Measurements from ENCODE around the gene EHMT1.

DNA sequence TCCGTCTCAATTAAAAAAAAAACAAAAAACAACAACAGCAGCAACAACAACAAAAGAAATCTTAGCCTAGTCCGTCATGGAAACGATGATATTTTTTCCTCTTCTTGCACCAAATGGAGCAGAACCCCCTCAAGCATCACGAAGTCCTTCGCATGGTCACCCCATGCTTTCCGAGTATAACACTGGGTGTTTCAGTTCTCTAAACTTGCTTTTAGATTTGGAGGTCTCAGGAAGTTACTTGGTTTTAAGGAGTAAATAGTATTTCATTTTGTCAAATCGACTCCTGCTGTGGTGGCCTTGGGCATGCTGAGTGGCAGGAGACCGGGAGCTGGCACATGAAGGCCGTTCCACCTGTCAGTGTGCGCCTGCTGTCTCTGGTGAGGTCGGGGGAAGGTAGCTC is 140.3 kb downstream of the EHMT1 start:
- no peak for TF ChIP-seq POLR2AphosphoS5 (IDR thresholded peaks at IDR 0.05; ENCODE audit: low read depth, low read length)
- no peak for TF ChIP-seq TAF1 (IDR thresholded peaks at IDR 0.05; ENCODE audit: borderline replicate concordance, low read depth, low read length)
